WTC11 (cell line): ENCODE measurements around the gene LETMD1. TPM values are rescaled to one million over a fixed set of nuclear protein-coding genes. Genes with fewer than 3 reads are reported as not detected.

Experiments
- ATAC-seq: fragments of 200-7000 bp; cut with Tn5 transposase; 2 replicates; pipeline ENCODE4 v1.10.0; 2021; ENCODE audit warnings: mild to moderate bottlenecking, moderate library complexity
- CTCF ChIA-PET: fragments of 300-600 bp; sonication (Branson Sonifier 250); formaldehyde crosslinking; loops from one replicate; lab custom pipeline; 2021; ENCODE audit warnings: antibody characterized with exemption; lab: Charles Lee
- POLR2A ChIA-PET: fragments of 350-600 bp; sonication (Branson Sonifier 250); formaldehyde crosslinking; loops from one replicate; lab custom pipeline; 2021; ENCODE audit warnings: antibody characterized with exemption; lab: Charles Lee
- DNase-seq: peaks from one replicate; pipeline ENCODE4 v3.0.0; 2021; ENCODE audit warnings: low spot score
- H3K27ac Mint-ChIP-seq: 2 replicates; pipeline ENCODE4 v1.8.0; 2021; ENCODE audit warnings: mixed read lengths
- H3K27me3 Mint-ChIP-seq: 2 replicates; pipeline ENCODE4 v1.8.0; 2021; ENCODE audit warnings: low read depth, mild to moderate bottlenecking, moderate library complexity, mixed read lengths
- H3K36me3 Mint-ChIP-seq: 2 replicates; pipeline ENCODE4 v1.8.0; 2021; ENCODE audit warnings: mixed read lengths
- H3K4me1 Mint-ChIP-seq: 2 replicates; pipeline ENCODE4 v1.8.0; 2022; ENCODE audit warnings: mixed read lengths
- H3K4me3 Mint-ChIP-seq: 2 replicates; pipeline ENCODE4 v1.8.0; 2021; ENCODE audit warnings: mild to moderate bottlenecking, moderate library complexity, mixed read lengths
- H3K9me3 Mint-ChIP-seq: 2 replicates; pipeline ENCODE4 v1.8.0; 2021; ENCODE audit warnings: mixed read lengths
- ATF1 ChIP-seq: sonication (generic); formaldehyde crosslinking; IDR thresholded peaks from 2 replicates; pipeline ENCODE4 v1.8.1; 2023; ENCODE audit warnings: mild to moderate bottlenecking, moderate library complexity, missing genetic modification reagents
- CREM ChIP-seq: sonication (generic); formaldehyde crosslinking; IDR thresholded peaks from 2 replicates; pipeline ENCODE4 v1.8.1; 2022; ENCODE audit warnings: mild to moderate bottlenecking, missing genetic modification reagents, moderate library complexity
- E2F4 ChIP-seq: sonication (generic); formaldehyde crosslinking; IDR thresholded peaks from 2 replicates; pipeline ENCODE4 v1.8.1; 2022; ENCODE audit warnings: low read depth, mild to moderate bottlenecking, moderate library complexity, missing genetic modification reagents, borderline replicate concordance
- E2F5 ChIP-seq: sonication (generic); formaldehyde crosslinking; IDR thresholded peaks from 2 replicates; pipeline ENCODE4 v1.8.1; 2022; ENCODE audit warnings: mild to moderate bottlenecking, moderate library complexity, missing genetic modification reagents
- ELF4 ChIP-seq: sonication (generic); formaldehyde crosslinking; IDR thresholded peaks from 2 replicates; pipeline ENCODE4 v1.8.1; 2022; ENCODE audit warnings: low read depth, mild to moderate bottlenecking, moderate library complexity, missing genetic modification reagents
- EMX1 ChIP-seq: fragments of 250-450 bp; sonication (Bioruptor Pico); IDR thresholded peaks from 2 replicates; pipeline ENCODE4 v1.8.0; 2021; ENCODE audit warnings: mild to moderate bottlenecking
- ESRRA ChIP-seq: sonication (generic); formaldehyde crosslinking; IDR thresholded peaks from 2 replicates; pipeline ENCODE4 v1.8.1; 2022; ENCODE audit warnings: mild to moderate bottlenecking, missing genetic modification reagents, borderline replicate concordance
- ETV6 ChIP-seq: sonication (generic); formaldehyde crosslinking; IDR thresholded peaks from 2 replicates; pipeline ENCODE4 v1.8.1; 2022; ENCODE audit warnings: mild to moderate bottlenecking, missing genetic modification reagents
- GRHL2 ChIP-seq: fragments of 250-450 bp; sonication (Bioruptor Pico); IDR thresholded peaks from 2 replicates; pipeline ENCODE4 v1.8.0; 2022; ENCODE audit warnings: mild to moderate bottlenecking, moderate library complexity; ENCODE audit not compliant: insufficient replicate concordance, severe bottlenecking
- IRF1 ChIP-seq: sonication (generic); formaldehyde crosslinking; IDR thresholded peaks from 2 replicates; pipeline ENCODE4 v1.8.0; 2023; ENCODE audit warnings: missing genetic modification reagents
- JAZF1 ChIP-seq: fragments of 250-450 bp; sonication (Bioruptor Pico); IDR thresholded peaks from 2 replicates; pipeline ENCODE4 v1.9.0; 2021; ENCODE audit warnings: moderate library complexity, mild to moderate bottlenecking, inconsistent platforms
- MXD4 ChIP-seq: fragments of 250-450 bp; sonication (Bioruptor Pico); IDR thresholded peaks from 2 replicates; pipeline ENCODE4 v1.8.0; 2021; ENCODE audit warnings: mild to moderate bottlenecking, moderate library complexity, borderline replicate concordance
- NFYB ChIP-seq: sonication (generic); formaldehyde crosslinking; conservative IDR thresholded peaks from 2 replicates; pipeline ENCODE4 v1.8.0; 2022; ENCODE audit warnings: low read depth, missing genetic modification reagents
- SMAD4 ChIP-seq: sonication (generic); formaldehyde crosslinking; IDR thresholded peaks from 2 replicates; pipeline ENCODE4 v1.8.0; 2022; ENCODE audit warnings: mild to moderate bottlenecking, missing genetic modification reagents
- SOX15 ChIP-seq: fragments of 250-450 bp; sonication (Bioruptor Pico); IDR thresholded peaks from 2 replicates; pipeline ENCODE4 v1.9.0; 2021; ENCODE audit warnings: mild to moderate bottlenecking
- TEAD4 ChIP-seq: sonication (generic); formaldehyde crosslinking; IDR thresholded peaks from 2 replicates; pipeline ENCODE4 v1.8.0; 2022; ENCODE audit warnings: mild to moderate bottlenecking, missing genetic modification reagents
- ZBTB43 ChIP-seq: sonication (generic); formaldehyde crosslinking; IDR thresholded peaks from 2 replicates; pipeline ENCODE4 v1.8.1; 2023; ENCODE audit warnings: mild to moderate bottlenecking, missing genetic modification reagents
- ZNF121 ChIP-seq: sonication (generic); formaldehyde crosslinking; IDR thresholded peaks from 2 replicates; pipeline ENCODE4 v1.8.0; 2023; ENCODE audit warnings: missing genetic modification reagents
- ZNF263 ChIP-seq: sonication (generic); formaldehyde crosslinking; IDR thresholded peaks from 2 replicates; pipeline ENCODE4 v1.8.1; 2022; ENCODE audit warnings: low read depth, mild to moderate bottlenecking, moderate library complexity, missing genetic modification reagents
- ZNF416 ChIP-seq: fragments of 250-450 bp; sonication (Bioruptor Pico); IDR thresholded peaks from 2 replicates; pipeline ENCODE4 v1.9.0; 2021; ENCODE audit warnings: mild to moderate bottlenecking, inconsistent platforms
- ZNF671 ChIP-seq: fragments of 250-450 bp; sonication (Bioruptor Pico); IDR thresholded peaks from 2 replicates; pipeline ENCODE4 v1.8.0; 2021; ENCODE audit warnings: mild to moderate bottlenecking
- total RNA-seq: library from RNA; stranded (reverse); gene quantifications from 3 replicates; pipeline ENCODE4 v1.2.3, GENCODE V29; 2021
- TF ChIP-seq, protein P1 (sequence below): sonication (generic); formaldehyde crosslinking; conservative IDR thresholded peaks from 2 replicates; pipeline ENCODE4 v1.8.1; 2023; ENCODE audit warnings: mild to moderate bottlenecking, low read depth, missing genetic modification reagents, moderate library complexity
- TF ChIP-seq, protein P2 (sequence below): fragments of 250-450 bp; sonication (Bioruptor Pico); IDR thresholded peaks from 2 replicates; pipeline ENCODE4 v1.8.0; 2021; ENCODE audit warnings: mild to moderate bottlenecking
- TF ChIP-seq, protein P3 (sequence below): sonication (generic); formaldehyde crosslinking; IDR thresholded peaks from 2 replicates; pipeline ENCODE4 v1.8.1; 2023; ENCODE audit warnings: mild to moderate bottlenecking, moderate library complexity, missing genetic modification reagents
- TF ChIP-seq, protein P4 (sequence below): sonication (generic); formaldehyde crosslinking; IDR thresholded peaks from 2 replicates; pipeline ENCODE4 v1.8.1; 2023; ENCODE audit warnings: mild to moderate bottlenecking, missing genetic modification reagents

Gene LETMD1
- total RNA-seq, 1 experiment from 2014 or later = 43.3 TPM

GRCh38 chr12:51085757-51086156, 37.6 kb downstream of the LETMD1 start:
- Mint-ChIP-seq H3K4me1 (peaks cover 19% of the 10 kb centered on the region), H3K36me3 (no peaks in the 10 kb centered on the region), H3K9me3 (no peaks in the 10 kb centered on the region), H3K4me3 (no peak overlapping the region), H3K27ac (no peak overlapping the region), H3K27me3 (no peaks in the 10 kb centered on the region)
- TF ChIP-seq ATF1 (CRISPR knock-in tag) (no peak), GRHL2 (CRISPR knock-in tag) (no peak), ZBTB43 (CRISPR knock-in tag) (no peak), ESRRA (CRISPR knock-in tag) (no peak), MXD4 (CRISPR knock-in tag) (no peak), ZNF263 (CRISPR knock-in tag) (no peak), IRF1 (no peak), CREM (CRISPR knock-in tag) (no peak), NFYB (CRISPR knock-in tag) (no peak)
- TF ChIP-seq, protein P1, sequence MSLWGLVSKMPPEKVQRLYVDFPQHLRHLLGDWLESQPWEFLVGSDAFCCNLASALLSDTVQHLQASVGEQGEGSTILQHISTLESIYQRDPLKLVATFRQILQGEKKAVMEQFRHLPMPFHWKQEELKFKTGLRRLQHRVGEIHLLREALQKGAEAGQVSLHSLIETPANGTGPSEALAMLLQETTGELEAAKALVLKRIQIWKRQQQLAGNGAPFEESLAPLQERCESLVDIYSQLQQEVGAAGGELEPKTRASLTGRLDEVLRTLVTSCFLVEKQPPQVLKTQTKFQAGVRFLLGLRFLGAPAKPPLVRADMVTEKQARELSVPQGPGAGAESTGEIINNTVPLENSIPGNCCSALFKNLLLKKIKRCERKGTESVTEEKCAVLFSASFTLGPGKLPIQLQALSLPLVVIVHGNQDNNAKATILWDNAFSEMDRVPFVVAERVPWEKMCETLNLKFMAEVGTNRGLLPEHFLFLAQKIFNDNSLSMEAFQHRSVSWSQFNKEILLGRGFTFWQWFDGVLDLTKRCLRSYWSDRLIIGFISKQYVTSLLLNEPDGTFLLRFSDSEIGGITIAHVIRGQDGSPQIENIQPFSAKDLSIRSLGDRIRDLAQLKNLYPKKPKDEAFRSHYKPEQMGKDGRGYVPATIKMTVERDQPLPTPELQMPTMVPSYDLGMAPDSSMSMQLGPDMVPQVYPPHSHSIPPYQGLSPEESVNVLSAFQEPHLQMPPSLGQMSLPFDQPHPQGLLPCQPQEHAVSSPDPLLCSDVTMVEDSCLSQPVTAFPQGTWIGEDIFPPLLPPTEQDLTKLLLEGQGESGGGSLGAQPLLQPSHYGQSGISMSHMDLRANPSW = no peak
- TF ChIP-seq, protein P2, sequence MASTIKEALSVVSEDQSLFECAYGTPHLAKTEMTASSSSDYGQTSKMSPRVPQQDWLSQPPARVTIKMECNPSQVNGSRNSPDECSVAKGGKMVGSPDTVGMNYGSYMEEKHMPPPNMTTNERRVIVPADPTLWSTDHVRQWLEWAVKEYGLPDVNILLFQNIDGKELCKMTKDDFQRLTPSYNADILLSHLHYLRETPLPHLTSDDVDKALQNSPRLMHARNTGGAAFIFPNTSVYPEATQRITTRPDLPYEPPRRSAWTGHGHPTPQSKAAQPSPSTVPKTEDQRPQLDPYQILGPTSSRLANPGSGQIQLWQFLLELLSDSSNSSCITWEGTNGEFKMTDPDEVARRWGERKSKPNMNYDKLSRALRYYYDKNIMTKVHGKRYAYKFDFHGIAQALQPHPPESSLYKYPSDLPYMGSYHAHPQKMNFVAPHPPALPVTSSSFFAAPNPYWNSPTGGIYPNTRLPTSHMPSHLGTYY = no peak
- TF ChIP-seq, protein P3, sequence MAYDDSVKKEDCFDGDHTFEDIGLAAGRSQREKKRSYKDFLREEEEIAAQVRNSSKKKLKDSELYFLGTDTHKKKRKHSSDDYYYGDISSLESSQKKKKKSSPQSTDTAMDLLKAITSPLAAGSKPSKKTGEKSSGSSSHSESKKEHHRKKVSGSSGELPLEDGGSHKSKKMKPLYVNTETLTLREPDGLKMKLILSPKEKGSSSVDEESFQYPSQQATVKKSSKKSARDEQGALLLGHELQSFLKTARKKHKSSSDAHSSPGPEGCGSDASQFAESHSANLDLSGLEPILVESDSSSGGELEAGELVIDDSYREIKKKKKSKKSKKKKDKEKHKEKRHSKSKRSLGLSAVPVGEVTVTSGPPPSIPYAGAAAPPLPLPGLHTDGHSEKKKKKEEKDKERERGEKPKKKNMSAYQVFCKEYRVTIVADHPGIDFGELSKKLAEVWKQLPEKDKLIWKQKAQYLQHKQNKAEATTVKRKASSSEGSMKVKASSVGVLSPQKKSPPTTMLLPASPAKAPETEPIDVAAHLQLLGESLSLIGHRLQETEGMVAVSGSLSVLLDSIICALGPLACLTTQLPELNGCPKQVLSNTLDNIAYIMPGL (CRISPR knock-in tag) = no peak
- ChIA-PET POLR2A (no interaction called here), CTCF (no interaction called here)
- DNase-seq (no peak), ATAC-seq (no peak)

DNA sequence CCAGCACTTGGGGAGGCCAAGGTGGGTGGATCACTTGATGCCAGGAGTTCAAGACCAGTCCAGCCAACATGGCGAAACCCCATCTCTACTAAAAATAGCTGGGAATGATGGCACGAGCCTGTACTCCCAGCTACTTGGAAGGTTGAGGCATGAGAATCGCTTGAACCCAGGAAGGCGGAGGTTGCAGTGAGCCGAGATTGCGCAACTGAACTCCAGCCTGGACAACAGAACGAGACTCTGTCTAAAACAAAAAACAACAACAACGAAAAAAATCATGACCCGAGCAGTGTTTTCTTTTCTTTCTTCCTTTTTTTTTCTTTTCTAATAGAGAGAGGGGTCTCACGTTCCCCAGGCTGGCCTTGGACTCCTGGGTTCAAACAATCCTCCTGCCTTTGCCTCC, 38.8 kb downstream of the LETMD1 start:
- no peak for TF ChIP-seq ELF4 (CRISPR knock-in tag)
- TF ChIP-seq, protein P4, sequence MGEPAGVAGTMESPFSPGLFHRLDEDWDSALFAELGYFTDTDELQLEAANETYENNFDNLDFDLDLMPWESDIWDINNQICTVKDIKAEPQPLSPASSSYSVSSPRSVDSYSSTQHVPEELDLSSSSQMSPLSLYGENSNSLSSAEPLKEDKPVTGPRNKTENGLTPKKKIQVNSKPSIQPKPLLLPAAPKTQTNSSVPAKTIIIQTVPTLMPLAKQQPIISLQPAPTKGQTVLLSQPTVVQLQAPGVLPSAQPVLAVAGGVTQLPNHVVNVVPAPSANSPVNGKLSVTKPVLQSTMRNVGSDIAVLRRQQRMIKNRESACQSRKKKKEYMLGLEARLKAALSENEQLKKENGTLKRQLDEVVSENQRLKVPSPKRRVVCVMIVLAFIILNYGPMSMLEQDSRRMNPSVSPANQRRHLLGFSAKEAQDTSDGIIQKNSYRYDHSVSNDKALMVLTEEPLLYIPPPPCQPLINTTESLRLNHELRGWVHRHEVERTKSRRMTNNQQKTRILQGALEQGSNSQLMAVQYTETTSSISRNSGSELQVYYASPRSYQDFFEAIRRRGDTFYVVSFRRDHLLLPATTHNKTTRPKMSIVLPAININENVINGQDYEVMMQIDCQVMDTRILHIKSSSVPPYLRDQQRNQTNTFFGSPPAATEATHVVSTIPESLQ (CRISPR knock-in tag) = no peak
- TF ChIP-seq TEAD4 = no peak
- no peak for TF ChIP-seq SOX15 (CRISPR knock-in tag)
- no peak for TF ChIP-seq JAZF1 (CRISPR knock-in tag)
- no peak for TF ChIP-seq ZNF121
- no peak for TF ChIP-seq E2F4
- TF ChIP-seq ZNF416 (CRISPR knock-in tag) = no peak
- no peak for TF ChIP-seq EMX1 (CRISPR knock-in tag)
- no peak for TF ChIP-seq ETV6 (CRISPR knock-in tag)
- TF ChIP-seq ZNF671 (CRISPR knock-in tag) = no peak
- no peak for TF ChIP-seq E2F5 (CRISPR knock-in tag)
- no peak for TF ChIP-seq SMAD4 (CRISPR knock-in tag)
- ATAC-seq (no peak), DNase-seq (no peak)
- H3K4me3 Mint-ChIP-seq = no peak overlapping the region
- peaks cover 11% of the 10 kb centered on the region for H3K4me1 Mint-ChIP-seq
- ChIA-PET POLR2A (no interaction called here), CTCF (interaction anchor here (0.5 kb wide), 1 partner anchor 39 kb away, joined by 4 read pairs; no protein-coding TSS in a partner anchor)
- no peaks in the 10 kb centered on the region for H3K36me3 Mint-ChIP-seq
- H3K9me3 Mint-ChIP-seq = no peaks in the 10 kb centered on the region
- H3K27ac Mint-ChIP-seq = no peak overlapping the region
- no peaks in the 10 kb centered on the region for H3K27me3 Mint-ChIP-seq
